ENCODE results near the gene ALG1. TPM values are rescaled to one million over a fixed set of nuclear protein-coding genes. Genes with fewer than 3 reads are reported as not detected.

Gene ALG1
- total RNA-seq, 6 experiments from 2014 or later = 43.5 to 51.3 (median 47.4) TPM

DNA sequence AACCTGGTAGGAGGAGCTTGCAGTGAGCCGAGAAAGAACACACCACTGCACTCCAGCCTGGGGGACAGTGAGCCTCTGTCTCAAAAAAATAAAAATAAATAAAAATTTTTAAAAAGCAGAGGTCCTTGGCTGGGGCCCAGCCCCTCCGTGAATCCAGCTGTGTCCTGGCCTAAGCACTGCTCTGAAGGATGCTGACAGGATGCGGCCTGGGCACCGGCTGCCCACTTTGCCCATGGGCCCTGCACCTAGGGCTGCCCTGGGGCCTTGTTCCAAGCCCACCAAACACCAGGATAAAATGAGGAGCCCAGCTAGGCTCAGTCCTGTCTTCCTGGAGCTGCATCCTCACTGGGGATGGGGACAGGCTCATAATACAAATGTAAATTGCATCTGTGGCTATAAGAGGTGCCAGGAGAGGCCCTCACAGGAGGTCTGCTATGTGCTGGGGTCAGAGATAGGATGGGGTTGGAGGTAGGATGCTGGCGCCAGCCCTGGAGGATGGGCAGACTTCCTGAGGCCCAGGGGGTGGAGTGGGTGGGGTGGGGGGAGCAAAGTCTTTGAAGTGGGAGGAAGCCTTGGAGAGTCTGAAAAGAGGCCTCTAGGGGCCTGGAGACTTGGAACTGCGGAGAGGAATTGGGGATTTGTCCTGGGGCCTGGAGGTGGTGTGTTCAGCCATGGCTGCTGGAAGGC is 12.1 kb upstream of the ALG1 start:
- Mint-ChIP-seq H3K9me3 (no peaks in the 10 kb centered on the region), H3K27ac (no peak overlapping the region), H3K4me1 (ENCODE audit: low read depth) (no peaks in the 10 kb centered on the region), H3K4me3 (no peak overlapping the region), H3K27me3 (ENCODE audit: insufficient read depth) (peaks cover 20% of the 10 kb centered on the region), H3K36me3 (ENCODE audit: low read depth) (no peaks in the 10 kb centered on the region)
- DNase-seq = no peak
- TF ChIP-seq, protein P1, sequence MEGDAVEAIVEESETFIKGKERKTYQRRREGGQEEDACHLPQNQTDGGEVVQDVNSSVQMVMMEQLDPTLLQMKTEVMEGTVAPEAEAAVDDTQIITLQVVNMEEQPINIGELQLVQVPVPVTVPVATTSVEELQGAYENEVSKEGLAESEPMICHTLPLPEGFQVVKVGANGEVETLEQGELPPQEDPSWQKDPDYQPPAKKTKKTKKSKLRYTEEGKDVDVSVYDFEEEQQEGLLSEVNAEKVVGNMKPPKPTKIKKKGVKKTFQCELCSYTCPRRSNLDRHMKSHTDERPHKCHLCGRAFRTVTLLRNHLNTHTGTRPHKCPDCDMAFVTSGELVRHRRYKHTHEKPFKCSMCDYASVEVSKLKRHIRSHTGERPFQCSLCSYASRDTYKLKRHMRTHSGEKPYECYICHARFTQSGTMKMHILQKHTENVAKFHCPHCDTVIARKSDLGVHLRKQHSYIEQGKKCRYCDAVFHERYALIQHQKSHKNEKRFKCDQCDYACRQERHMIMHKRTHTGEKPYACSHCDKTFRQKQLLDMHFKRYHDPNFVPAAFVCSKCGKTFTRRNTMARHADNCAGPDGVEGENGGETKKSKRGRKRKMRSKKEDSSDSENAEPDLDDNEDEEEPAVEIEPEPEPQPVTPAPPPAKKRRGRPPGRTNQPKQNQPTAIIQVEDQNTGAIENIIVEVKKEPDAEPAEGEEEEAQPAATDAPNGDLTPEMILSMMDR (IDR thresholded peaks at IDR 0.05) = no peak

DNA sequence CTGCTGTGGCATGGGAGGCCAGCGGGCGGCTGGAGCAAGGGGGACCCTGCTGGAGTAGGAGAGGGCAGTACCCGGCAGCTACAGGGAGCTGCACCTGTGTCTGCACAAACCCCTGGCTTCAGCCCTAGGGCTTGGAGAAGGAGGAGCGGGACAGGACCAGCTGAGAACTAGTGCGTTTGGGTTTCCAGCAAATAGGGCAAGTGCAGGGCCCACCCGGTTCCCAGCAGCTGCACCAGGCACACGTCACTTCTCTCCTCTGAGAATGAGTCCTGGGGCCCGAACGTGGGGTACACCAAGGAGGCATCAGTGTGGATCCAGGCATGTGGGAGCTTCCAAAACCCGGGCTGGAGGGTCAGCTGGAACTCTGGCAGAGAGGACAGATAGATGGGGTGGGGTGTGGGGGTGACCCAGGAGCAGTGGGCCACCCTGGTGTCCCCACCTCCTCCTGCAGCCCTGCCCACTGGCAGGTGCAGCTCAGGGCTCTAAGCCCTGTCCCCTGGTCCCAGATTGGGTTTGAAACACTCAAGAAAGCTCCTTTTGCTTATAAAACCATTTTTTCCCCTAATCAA is 11.5 kb upstream of the ALG1 start:
- H3K36me3 Mint-ChIP-seq (ENCODE audit: low read depth) = no peaks in the 10 kb centered on the region
- TF ChIP-seq, protein P1 (IDR thresholded peaks at IDR 0.05) = no peak
- no peak for DNase-seq
- no peaks in the 10 kb centered on the region for H3K4me1 Mint-ChIP-seq (ENCODE audit: low read depth)
- peaks cover 19% of the 10 kb centered on the region for H3K27me3 Mint-ChIP-seq (ENCODE audit: insufficient read depth)
- no peaks in the 10 kb centered on the region for H3K9me3 Mint-ChIP-seq
- no peak overlapping the region for H3K4me3 Mint-ChIP-seq
- no peak overlapping the region for H3K27ac Mint-ChIP-seq

DNA sequence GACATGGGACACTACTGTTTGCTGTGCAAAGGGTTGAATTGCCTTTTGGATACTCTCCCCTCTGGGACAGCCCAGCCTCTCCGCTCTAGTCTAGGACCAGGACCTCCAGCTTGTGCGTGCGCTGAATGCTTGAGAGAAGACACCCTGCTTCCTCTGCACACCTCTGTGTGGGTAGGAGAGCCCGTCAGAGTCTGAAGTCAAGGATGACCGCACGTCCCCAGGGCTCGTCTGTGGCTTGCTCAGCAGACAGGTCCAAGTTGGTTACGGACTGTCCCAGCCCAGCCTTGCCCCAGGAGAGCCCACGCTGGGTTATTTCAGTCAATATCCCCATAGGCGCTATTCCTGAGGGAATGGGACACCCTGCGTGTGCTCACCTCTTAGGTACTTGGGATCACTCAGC is 9.6 kb upstream of the ALG1 start:
- TF ChIP-seq, protein P1 (IDR thresholded peaks at IDR 0.05) = no peak
- H3K27me3 Mint-ChIP-seq (ENCODE audit: insufficient read depth) = peaks cover 25% of the 10 kb centered on the region

DNA sequence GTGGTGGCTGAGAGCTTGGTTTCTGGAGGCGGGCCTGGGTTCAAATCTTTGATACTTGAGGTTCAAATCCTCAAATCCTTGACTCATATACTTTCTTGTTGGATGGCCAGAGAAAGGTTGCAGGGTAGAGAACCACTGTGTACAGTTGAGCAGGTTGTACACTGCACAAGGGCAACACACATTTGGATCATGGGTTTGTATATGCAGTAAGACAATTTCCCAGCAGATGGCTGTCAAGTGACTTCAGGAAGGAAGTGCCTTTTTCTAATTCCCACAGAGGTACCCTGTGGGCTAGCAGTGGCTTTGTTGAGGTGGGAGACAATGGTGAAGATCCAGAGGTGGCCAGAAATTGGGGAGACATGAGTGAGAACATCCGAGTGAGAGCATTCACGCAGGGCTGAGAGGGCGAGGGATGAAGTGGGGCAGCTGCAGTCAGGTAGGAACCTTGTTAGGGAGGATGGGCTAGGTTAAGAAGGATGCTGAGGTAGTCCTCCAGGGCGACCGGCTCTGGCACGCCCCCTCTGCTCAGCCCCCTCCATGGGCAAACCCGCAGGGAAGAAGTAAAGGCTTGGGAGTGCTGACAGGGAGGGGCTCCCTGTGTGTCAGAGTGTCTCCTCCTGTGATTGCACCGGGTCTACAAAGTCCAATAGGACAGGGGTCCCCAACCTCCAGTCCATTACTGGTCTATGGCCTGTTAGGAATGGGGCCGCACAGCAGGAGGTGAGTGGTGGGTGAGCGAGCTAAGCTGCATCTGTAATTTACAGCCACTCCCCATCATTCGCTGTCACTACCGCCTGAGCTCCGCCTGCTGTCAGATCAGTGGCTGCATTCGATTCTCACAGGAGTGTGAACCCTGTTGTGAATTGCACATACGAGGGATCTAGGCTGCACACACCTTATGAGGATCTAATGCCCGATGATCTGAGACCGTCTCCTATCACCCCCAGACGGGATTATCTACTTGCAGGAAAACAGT is 8.6 kb upstream of the ALG1 start:
- Mint-ChIP-seq H3K4me3 (no peak overlapping the region), H3K9me3 (no peaks in the 10 kb centered on the region), H3K27ac (no peak overlapping the region), H3K27me3 (ENCODE audit: insufficient read depth) (peaks cover 27% of the 10 kb centered on the region), H3K4me1 (ENCODE audit: low read depth) (no peaks in the 10 kb centered on the region), H3K36me3 (ENCODE audit: low read depth) (no peaks in the 10 kb centered on the region)
- TF ChIP-seq, protein P1 (IDR thresholded peaks at IDR 0.05) = 0 out of 2 replicates have a peak, but pooled peaks have one; percentile 10
- no peak for DNase-seq

More for the DNA sequence above, 9.6 kb upstream of the ALG1 start:
- Mint-ChIP-seq H3K4me1 (ENCODE audit: low read depth) (no peaks in the 10 kb centered on the region), H3K4me3 (no peak overlapping the region), H3K36me3 (ENCODE audit: low read depth) (no peaks in the 10 kb centered on the region), H3K27ac (no peak overlapping the region), H3K9me3 (no peaks in the 10 kb centered on the region)
- no peak for DNase-seq

DNA sequence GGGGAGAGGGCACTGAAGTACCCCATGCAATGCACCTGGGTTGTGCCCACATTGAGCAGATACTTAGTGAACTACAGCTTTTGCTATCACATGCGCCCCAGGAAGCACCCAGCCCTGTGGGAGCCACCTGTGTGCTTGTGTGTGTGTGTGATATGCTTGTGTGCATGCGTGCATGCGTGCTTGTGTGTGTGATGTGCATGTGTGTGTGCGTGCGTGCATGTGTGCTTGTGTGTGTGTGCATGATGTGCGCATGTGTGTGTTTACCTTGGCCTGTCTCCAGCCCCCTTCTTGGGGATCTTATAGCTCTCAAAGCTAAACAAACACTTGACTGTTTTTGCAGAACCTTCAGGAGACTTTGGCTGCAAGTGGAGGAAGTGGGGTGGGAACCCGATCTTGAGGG is 6.7 kb upstream of the ALG1 start:
- H3K27me3 Mint-ChIP-seq (ENCODE audit: insufficient read depth) = peaks cover 28% of the 10 kb centered on the region
- H3K36me3 Mint-ChIP-seq (ENCODE audit: low read depth) = no peaks in the 10 kb centered on the region
- no peak overlapping the region for H3K27ac Mint-ChIP-seq
- H3K4me3 Mint-ChIP-seq = no peak overlapping the region
- no peaks in the 10 kb centered on the region for H3K9me3 Mint-ChIP-seq
- TF ChIP-seq, protein P1 (IDR thresholded peaks at IDR 0.05) = no peak
- no peak for DNase-seq
- no peaks in the 10 kb centered on the region for H3K4me1 Mint-ChIP-seq (ENCODE audit: low read depth)

All from HFFc6 (cell line).